ENCODE results near the gene POGLUT2. TPM values are rescaled to one million over a fixed set of nuclear protein-coding genes. Genes with fewer than 3 reads are reported as not detected.

POGLUT2 gene
- polyA plus RNA-seq, 1 of the 3 experiments (the other 2 are of a cell fraction), result 10.2 TPM

- no peaks in the 10 kb centered on the region for H3K9me3 ChIP-seq
- WGBS (ENCODE audit: low lambda C conversion rate), result 4% methylated on average over 1 of the region's 1 CpG
These were observed 56.7 kb downstream of the POGLUT2 start for GRCh38 chr13:102742101-102742500.

More at GRCh38 chr13:102742101-102742500, 56.7 kb downstream of the POGLUT2 start:
- H3K9ac ChIP-seq, result no peak overlapping the region
- H3K27me3 ChIP-seq (ENCODE audit: insufficient read depth), result no peaks in the 10 kb centered on the region; the same call in 1 of the 2 replicates
- no peaks in the 10 kb centered on the region for H3K4me1 ChIP-seq (ENCODE audit: control insufficient read depth in 1 of 2, insufficient read depth in 2 of 2, low read depth in 1 of 2, low read length in 1 of 2)
- no peak for DNase-seq
- H3K9me2 ChIP-seq, result no peaks in the 10 kb centered on the region
- ChIA-PET CTCF (no interaction called here), POLR2A (no interaction called here)
- H4K20me1 ChIP-seq (ENCODE audit: insufficient read depth), result no peaks in the 10 kb centered on the region
- H3K36me3 ChIP-seq (replicated peaks in 1 of 2; ENCODE audit: control insufficient read depth in 1 of 2, insufficient read depth in 2 of 2, low read length in 1 of 2), result no peaks in the 10 kb centered on the region
- H2AFZ ChIP-seq (ENCODE audit: low read depth), result no peak overlapping the region
- no peak overlapping the region for H3K4me2 ChIP-seq
- H3K4me3 ChIP-seq (ENCODE audit: low read depth in 2 of 2, low read length in 1 of 2), result no peak overlapping the region
- TF ChIP-seq RFX5 (IDR thresholded peaks at IDR 0.05; ENCODE audit: low read length), result no peak
- TF ChIP-seq EZH2phosphoT487 (IDR thresholded peaks at IDR 0.05; ENCODE audit: borderline replicate concordance, low read depth), result no peak
- no peak for TF ChIP-seq GABPA (IDR thresholded peaks at IDR 0.05; ENCODE audit: low read depth)
- no peak for TF ChIP-seq SIN3A (IDR thresholded peaks at IDR 0.05; ENCODE audit: borderline replicate concordance, low read depth, low read length)
- no peak for TF ChIP-seq FOXJ3 (CRISPR knock-in tag; IDR thresholded peaks at IDR 0.05)
- TF ChIP-seq JUND (IDR thresholded peaks at IDR 0.05), result no peak
- no peak for TF ChIP-seq MEF2A (IDR thresholded peaks at IDR 0.05; ENCODE audit: borderline replicate concordance, low read depth)
- no peak for TF ChIP-seq REST (IDR thresholded peaks at IDR 0.05; ENCODE audit: low read depth, low read length)
- no peak for TF ChIP-seq ELF1 (IDR thresholded peaks at IDR 0.05)
- TF ChIP-seq, protein P1, sequence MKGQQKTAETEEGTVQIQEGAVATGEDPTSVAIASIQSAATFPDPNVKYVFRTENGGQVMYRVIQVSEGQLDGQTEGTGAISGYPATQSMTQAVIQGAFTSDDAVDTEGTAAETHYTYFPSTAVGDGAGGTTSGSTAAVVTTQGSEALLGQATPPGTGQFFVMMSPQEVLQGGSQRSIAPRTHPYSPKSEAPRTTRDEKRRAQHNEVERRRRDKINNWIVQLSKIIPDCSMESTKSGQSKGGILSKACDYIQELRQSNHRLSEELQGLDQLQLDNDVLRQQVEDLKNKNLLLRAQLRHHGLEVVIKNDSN (IDR thresholded peaks at IDR 0.05; ENCODE audit: borderline replicate concordance, low read depth), result no peak
- TF ChIP-seq TAF1 (IDR thresholded peaks at IDR 0.05; ENCODE audit: borderline replicate concordance, low read depth, low read length), result no peak
- TF ChIP-seq, protein P2, sequence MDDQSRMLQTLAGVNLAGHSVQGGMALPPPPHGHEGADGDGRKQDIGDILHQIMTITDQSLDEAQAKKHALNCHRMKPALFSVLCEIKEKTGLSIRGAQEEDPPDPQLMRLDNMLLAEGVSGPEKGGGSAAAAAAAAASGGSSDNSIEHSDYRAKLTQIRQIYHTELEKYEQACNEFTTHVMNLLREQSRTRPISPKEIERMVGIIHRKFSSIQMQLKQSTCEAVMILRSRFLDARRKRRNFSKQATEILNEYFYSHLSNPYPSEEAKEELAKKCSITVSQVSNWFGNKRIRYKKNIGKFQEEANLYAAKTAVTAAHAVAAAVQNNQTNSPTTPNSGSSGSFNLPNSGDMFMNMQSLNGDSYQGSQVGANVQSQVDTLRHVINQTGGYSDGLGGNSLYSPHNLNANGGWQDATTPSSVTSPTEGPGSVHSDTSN (IDR thresholded peaks at IDR 0.05), result no peak
- TF ChIP-seq RCOR1 (IDR thresholded peaks at IDR 0.05; ENCODE audit: low read length), result no peak
- no peak for TF ChIP-seq GATA2 (CRISPR knock-in tag; IDR thresholded peaks at IDR 0.05)
- TF ChIP-seq TEAD4 (IDR thresholded peaks at IDR 0.05; ENCODE audit: borderline replicate concordance, insufficient read depth), result no peak
- TF ChIP-seq, protein P3, sequence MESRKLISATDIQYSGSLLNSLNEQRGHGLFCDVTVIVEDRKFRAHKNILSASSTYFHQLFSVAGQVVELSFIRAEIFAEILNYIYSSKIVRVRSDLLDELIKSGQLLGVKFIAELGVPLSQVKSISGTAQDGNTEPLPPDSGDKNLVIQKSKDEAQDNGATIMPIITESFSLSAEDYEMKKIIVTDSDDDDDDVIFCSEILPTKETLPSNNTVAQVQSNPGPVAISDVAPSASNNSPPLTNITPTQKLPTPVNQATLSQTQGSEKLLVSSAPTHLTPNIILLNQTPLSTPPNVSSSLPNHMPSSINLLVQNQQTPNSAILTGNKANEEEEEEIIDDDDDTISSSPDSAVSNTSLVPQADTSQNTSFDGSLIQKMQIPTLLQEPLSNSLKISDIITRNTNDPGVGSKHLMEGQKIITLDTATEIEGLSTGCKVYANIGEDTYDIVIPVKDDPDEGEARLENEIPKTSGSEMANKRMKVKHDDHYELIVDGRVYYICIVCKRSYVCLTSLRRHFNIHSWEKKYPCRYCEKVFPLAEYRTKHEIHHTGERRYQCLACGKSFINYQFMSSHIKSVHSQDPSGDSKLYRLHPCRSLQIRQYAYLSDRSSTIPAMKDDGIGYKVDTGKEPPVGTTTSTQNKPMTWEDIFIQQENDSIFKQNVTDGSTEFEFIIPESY (IDR thresholded peaks at IDR 0.05; ENCODE audit: borderline replicate concordance, low read depth), result no peak
- TF ChIP-seq, protein P4, sequence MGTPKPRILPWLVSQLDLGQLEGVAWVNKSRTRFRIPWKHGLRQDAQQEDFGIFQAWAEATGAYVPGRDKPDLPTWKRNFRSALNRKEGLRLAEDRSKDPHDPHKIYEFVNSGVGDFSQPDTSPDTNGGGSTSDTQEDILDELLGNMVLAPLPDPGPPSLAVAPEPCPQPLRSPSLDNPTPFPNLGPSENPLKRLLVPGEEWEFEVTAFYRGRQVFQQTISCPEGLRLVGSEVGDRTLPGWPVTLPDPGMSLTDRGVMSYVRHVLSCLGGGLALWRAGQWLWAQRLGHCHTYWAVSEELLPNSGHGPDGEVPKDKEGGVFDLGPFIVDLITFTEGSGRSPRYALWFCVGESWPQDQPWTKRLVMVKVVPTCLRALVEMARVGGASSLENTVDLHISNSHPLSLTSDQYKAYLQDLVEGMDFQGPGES (IDR thresholded peaks at IDR 0.05; ENCODE audit: low read depth, low read length), result no peak
- no peak overlapping the region for H3K27ac ChIP-seq (ENCODE audit: low read depth in 2 of 2, low read length in 1 of 2)
- no peaks in the 10 kb centered on the region for H3F3A ChIP-seq (replicated peaks; ENCODE audit: insufficient read depth)
- H3K79me2 ChIP-seq (ENCODE audit: insufficient read depth), result no peaks in the 10 kb centered on the region
